GM20431 (cell line): ENCODE measurements around the gene IZUMO4.

Experiments used
- in situ Hi-C: fragments of 300-500 bp; cut with MseI, MboI; formaldehyde crosslinking; loops from one replicate; pipeline ENCODE4 v1.15.0; 2020; ENCODE audit warnings: low sequenced_read_pairs; ENCODE audit not compliant: unreplicated experiment

The IZUMO4 gene

DNA sequence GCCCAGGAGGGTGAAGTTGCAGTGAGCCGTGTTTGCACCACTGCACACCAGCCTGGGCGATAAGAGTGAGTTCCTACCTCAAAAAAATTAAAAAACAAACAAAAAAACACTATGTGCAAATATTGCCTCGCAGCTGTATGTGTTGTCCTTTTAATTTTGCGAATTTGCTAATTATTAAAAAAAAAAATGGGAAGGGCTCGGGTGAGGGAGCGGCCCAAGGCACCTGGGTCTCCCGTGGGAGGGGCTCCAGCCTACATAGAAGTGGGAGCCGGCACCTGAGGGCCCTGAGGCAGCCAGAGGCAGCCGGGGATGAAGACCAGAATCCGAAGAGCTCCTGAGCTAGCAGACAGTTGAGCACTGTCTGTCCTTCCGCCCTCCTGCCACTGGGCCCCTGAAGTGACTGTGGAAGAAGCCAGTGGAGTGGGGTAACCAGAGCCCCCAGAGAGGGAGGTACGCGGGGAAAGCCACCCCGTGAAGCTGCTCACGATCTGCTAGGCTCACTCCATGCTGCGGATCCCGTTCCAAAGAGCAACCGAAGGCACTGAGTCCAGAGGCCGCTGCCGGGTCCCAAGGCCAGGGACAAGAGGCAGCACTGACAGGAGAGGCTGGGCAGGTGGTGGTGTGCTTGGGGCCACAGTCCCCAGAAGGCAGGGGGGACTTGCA, 6.5 kb downstream of the IZUMO4 start:
- in situ Hi-C loops = no loop called here

DNA sequence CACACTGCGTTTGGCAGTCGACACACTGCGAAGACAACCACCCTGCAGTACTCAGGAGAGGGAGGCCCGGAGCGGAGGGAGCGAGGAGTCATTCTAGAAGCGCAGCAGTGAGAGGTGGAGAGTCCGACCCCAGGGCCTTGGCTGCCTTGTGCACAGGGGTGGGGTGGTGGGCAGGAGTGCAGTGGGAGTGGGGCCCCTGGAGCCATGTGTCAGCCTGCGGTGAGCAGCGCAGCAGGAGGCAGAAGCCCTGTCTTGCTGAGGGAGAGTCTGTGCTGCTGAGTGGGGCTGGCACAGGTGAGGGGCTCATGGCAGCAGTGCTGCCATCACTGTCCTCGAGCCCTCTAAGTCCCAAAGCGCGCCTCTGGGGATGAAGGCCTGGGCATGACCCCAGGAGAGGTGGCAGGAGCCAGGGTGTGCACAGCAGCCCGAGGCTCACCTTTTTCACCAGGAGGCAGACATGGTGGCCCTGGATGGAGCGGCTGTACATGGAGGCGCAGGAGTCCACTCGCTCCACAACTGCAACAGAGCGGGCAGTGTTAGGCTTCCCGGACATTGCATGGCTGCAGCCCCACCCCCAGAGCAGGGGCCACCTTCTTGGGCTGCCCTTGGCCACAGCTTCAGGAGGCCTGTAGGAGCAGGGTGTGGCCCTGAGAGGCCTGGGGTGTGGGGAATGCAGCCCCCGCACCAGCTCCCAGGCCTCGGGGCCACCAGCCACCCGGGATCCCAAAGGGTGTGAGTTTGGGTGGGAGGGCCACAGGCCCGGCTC, 11.7 kb downstream of the IZUMO4 start:
- in situ Hi-C loops = no loop called here

DNA sequence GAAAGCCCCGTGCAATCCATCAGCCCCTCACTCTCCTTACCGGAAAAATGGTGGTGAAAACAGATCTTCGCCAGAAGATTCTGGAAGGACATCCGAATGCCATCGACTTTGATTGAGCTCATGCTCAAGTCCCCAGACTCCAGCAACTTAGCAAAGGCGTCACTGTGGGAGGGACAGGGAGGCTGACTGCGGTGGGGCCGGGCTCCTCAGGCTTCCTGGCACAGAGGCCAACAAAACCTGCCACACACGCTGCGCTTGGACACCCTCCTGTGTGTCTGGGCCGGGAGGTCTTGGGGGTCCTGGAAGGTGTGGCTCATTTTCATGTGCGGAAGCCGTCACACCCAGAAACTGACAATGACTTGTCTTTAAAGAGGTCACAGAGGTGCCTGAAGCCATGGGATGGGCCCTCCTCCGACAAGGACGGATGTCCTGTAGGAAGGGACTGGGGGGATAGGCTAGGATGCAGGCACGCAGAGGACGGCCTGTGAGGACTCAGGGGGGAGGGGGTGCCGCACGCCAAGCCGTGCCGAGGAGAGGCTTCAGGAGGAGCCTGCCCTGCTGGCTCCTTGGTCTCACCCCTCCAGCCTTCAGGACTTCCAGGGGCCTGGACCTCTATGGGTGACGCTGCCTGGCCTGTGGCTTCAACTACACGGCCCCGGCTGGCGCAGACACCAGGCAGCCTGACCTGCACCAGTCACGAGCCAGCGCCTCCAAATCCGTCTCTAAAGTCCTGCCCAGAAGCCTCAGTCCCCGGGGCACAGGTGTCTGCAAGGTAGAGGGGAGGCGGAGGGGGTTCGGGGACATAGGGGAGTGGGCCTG, 12.5 kb downstream of the IZUMO4 start:
- in situ Hi-C loops = no loop called here

DNA sequence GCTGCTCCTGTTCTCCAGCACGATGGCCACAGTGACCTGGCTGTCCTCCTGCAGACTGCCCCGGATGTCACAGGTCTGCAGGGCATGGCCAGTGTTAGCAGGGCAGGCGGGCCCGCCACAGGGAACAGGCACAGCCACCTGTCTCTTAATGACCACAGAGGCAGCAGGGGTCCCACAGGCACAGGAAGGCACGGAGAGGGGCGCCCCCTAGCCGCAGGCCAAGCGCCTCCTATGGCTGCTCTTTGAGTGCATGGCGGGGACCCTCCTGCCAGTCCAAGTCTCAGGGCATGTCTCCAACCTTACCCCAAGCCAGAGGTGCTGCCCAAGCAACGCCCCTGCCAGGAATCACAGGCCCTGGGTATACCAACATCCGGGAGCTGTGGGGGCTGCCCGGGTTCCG, 14.1 kb downstream of the IZUMO4 start:
- in situ Hi-C loops = no loop called here

DNA sequence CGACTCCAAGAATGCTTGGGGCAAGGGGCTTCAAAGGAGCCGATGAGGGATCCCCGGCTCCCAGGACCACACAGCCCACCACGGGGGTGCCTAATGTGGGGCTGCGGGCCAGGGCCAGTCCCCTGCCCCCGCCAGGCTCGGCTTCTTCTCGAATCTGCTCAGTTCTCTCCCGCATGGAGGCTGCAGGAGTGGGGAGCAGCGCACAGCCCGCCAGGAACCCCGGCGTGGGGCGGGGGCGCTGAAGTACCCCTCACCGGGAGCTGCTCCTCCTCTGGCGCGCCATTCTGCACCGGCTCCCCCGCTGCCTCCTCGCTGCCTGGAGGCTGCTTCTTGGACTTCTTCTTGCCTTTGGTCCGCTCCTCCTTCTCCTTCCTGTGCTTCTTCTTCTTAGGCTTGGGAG, 14.7 kb downstream of the IZUMO4 start:
- in situ Hi-C loops = no loop called here

DNA sequence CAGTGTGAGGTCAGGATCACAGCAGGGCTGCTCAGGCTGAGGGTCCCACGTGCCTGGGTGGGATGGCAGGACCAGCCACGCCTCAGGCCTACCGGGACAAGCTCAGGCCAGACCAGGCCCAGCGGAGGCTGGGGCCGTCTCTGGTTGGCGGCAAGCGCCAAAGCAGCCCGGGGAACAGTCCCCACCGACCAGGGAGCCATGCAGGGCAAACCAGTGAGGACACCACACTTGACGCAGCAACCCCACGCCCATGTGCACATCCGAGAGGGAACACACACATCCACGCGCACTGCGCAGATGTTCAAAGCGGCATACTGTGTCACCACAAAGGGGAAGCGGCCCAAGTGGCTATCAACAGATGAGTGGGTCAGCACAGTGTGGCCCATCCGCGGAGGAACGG, 15.2 kb downstream of the IZUMO4 start:
- in situ Hi-C loops = no loop called here

DNA sequence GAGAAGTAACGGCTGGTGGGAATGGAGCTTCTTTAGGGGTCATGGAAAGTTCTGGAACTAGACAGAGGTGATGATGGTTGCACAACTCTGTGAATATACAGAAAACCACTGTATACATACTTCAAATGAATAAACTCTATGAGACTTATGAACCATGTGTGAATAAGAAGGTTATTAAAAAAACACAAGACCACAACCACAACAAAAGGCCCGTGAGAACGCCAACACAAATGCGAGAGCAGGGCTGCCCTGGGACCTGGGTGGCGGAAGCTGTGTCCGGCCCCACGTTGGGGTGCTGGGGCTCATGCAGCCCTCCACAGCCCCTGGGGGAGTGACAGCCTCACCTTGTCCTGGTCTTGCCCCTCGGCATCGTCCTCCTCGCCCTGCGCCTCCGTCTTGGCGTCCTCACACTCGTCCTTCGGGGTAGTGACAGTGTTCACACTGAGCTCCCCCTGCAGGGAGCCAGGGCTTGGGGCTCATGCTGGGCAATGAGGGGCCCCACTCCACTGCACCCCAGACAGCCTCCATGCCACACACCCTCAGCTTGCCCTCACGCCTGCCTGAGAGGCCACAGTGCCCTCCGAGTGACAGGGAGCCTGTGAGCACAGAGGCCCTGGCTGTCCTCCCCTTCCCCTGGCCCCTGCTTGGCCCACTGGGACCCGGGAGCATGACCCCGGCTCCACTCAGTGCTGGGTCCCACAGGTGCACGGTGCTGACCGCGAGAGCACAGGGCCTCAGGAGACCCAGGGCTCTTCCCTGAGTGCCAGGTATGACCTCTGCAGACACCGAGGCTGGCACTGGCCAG, 16.0 kb downstream of the IZUMO4 start:
- in situ Hi-C loops = no loop called here

DNA sequence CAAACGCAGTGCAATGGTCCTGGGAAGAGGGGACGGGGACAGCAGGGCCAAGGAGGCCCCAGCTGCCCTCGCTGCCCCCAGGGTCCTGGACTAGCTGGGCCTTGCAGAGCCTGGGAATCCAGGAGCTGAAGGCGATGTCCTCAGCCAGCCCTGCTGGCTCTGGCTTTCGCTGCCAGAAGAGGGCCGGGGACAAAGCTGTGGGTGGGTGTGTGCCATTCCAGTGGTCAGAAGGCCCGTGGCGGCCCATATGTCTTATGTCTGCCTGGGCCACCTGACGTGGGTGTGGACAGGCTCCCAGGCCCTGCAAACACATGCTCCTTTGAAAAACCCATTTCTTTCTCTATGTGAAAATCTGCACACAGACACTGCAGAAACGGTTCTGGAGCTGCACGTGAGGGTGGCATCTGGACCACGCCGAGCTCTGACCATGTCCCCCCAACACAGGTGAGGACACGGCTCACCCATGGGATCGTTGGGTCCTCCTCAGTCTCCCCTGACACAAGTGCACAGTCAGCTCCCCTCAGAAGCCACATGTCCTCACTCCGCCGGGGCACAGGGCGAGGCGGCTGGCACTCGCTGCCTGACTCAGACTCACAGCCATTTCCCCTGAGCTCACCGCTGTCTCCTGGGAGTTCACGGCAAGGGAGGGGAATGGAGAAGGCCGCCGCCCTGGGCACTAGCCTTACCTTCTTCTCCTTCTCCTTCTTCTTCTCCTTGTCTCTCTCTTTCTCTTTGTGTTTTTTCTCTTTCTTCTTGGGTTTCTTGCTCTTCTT, 16.9 kb downstream of the IZUMO4 start:
- in situ Hi-C loops = no loop called here

DNA sequence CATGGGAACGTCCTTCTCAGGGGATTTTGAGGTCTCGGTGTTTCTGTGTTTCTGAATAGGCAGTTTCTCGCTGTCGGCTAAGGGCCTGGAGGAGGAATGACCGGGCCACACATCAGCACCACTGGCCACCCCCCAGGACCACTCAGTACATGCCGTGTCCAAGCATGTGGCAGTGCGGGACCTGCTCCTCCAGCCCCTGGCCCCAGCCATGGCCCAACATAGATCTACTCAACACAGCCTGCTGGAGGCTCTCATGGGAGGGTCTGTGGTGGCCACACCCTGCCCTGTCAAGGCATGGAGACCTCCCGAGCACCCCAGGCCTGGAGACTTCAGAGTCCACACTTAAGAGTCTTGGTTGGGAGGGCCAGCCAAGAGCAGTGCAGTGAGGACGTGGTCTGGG, 17.5 kb downstream of the IZUMO4 start:
- in situ Hi-C loops = no loop called here

DNA sequence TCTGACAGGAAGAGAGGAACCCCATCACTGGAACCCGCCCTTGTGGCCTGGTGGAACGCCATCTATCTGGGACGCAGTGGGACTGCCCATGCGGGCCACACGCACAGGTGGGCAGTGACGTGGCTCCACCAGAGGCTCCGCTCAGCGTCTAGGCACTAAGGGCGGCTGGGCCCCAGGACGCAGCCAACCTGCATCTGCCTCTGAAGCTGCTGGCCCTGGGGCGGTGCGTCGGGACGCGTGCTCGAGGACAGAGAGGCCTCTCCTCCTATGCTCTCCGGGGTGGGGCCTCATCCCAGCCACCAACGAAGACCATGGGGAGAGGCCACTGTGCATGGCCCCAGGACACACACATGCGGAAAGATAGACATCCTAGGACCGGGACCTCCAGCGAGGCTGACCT, 18.1 kb downstream of the IZUMO4 start:
- in situ Hi-C loops = no loop called here

DNA sequence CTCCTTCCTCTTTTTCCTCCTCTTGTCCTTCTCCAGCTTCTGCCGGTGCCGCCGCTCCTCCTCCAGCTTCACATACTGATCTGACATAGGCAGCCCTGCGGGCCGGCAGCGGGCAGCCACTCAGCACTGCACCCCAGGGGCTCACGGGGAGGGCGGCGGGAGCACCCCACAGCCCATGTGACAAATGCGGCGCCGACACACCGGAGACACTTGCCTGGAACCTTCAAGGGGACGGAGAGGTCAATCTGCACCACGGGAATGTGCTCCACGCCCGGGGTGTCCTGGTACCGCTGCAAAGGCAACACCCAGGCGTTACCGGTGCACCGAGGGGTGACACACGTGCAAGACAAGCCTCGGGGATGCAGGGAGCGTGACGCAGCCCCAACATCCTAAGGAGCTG, 18.6 kb downstream of the IZUMO4 start:
- in situ Hi-C loops = no loop called here

DNA sequence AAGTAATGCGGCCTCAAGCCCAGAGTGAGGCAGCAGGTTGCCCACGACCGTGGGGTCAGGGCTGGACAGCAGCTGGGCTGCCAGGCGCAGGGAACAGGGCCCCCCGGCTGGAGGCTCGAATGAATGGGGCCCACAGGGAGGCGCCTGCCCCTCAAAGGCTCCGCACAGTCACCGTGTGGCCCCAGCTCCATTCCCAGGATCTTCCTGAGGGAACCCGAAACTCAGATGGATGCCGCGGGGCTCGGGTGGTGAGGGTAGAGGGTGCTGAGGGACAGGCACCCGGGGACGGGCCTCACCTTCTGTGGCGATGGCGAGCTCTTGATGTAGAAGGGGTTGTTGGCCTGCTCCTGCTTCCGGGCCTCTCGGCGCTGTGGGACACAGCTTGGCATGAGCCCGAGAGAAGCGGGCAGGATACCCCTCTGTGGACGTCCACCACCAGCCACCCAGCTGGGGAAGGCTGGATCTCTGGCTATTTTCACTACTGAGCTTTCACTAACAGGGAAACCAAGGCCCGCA, 19.3 kb downstream of the IZUMO4 start:
- in situ Hi-C loops = no loop called here

DNA sequence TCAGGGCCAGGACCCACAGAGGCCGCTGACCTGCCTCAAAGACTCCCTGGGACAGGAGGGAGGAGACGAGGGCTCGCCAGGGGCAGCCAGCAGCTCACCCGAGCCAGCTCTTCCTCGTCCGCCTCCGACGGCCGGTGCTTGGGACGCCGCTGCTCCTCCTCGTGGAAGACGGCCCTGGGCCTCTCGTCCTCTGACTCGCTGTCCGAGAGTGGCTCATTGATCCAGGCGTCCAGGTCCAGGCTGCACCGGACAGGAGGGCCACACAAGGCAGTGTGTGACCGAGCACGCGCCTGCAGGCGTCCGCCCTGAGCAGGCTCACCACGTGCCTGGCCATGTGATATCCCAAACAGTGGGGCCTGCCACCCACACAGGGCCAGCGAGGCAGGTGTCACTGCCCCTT, 19.8 kb downstream of the IZUMO4 start:
- in situ Hi-C loops = no loop called here

DNA sequence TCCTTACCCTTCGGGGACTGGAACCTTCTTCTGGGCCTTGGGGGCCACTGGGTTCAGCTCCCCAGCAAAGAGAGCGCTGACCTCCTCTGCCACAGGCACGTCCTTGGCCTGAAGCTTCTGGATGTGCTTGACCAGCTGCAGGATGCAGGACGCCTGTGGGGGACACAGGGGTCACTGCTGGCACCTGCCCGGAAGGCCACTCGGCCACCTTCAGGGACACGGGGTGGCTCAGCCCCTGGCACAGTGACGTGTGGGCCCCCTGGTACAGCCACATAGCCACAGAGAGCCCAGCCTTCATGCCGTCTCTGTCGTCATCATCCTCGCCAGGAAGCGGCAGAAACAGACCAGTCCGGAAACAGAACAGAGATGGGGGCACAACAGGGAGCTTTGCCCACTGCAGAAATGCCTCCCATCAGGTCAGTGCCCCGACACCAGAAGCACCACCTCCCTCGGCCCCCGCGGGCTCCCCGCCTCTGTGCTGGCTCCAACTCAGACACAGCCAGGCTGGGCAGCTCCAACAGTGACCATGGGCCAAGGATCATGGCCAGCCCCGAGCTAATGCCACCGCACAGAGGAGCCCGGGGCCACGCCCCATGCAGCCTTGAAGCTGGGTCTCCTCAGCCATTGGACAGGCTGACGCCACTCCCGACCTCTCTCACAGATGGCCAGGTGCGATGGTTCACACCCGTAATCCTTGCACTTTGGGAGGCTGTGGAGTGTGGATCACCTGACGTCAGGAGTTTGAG, 20.7 kb downstream of the IZUMO4 start:
- in situ Hi-C loops = no loop called here

DNA sequence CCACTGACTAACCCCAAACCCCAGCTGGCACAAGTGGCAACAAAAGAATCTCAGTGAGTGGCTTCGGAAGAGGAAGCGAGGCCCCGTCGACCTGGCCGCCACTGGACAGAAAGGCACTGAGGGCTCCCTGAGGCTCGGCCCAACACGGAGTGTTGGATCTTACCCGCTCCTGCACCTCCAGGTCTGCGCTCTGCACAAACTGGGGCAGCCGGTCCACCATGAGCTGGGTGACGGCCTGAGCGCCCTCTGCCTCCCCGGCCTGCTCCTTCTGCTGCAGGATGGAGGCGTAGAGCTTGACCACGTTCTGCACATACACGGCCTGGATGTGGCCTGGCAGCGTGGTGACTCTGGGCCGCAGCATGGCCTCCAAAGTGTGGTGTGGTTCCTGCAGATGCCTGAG, 21.7 kb downstream of the IZUMO4 start:
- in situ Hi-C loops = no loop called here

DNA sequence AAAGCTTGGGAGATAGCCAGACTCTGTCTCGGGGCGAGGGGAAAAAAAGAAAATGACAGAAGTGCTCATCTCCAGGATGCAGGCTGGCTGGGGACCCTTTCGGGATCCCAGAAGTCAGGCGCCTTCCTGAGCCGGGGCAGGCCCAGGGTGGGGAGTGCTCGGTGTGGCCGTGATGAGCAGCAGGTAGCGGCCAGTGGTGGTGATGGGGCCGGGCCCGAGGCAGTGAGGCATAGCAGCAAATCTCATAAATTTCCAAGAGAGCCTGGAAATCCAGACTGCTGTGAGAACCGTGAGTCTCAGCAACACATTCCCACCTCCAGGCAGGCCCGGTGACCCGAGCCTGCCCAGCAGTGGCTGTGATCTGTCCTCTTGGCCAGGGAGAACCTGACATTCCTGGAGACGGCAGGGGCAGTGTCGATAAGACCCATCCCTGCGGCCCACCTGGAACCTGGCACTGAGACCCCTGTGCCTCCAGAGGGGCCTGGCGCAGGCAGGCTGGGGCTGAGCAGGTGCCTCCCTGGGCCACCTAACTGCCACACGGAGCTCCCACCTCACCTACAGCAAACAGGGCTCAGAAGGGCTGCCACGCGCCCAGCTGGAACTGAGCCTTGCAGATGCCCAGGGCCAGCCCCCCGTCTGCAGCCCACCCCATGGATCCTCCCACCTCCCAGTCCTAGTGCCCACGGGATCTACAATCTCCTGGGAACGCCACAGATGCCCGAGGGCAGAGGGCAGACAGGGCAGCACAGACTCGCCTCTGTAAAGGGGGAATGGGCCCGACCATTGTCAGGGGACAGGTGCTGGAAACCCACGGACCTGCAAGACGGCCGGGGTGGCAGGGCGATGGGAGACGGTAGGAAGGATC, 23.4 kb downstream of the IZUMO4 start:
- in situ Hi-C loops = no loop called here

DNA sequence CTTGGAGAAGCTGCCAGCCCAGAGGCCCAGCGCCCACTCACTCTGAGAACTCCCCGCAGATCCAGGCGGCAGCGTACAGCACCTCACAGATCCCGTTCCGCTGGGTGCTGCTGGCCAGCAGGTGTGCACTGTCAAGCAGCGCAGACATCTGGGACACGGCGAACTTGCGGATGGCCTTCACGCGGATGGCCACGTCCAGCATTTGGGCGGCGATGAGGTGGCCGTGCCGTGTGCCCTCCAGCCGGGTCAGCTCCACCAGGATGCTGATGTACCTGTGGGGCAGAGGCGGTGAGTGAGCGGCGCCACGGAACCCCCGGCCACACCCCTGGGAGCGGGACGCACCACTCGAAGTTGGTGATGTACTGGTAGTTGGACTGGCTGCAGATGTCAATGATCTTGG, 24.1 kb downstream of the IZUMO4 start:
- in situ Hi-C loops = no loop called here
